ENCODE results near the gene MBD3L3. TPM values are rescaled to one million over a fixed set of nuclear protein-coding genes. Genes with fewer than 3 reads are reported as not detected.
"Not testable (repeated sequence)": the region's sequence is repeated elsewhere in the genome, so short reads cannot be mapped to it uniquely, and the experiment has no call there.

Gene MBD3L3
- total RNA-seq, 3 donors from 2014 or later (not counting 1 experiment from before 2014, with no cell fraction given), result not detected

GRCh38 chr19:7055679-7056078, 2.8 kb downstream of the MBD3L3 start:
- intact Hi-C loops (cut with micrococcal nuclease); H3K27ac ChIP-seq (ENCODE audit: low read length); H3K4me1 Mint-ChIP-seq; H3K9me3 Mint-ChIP-seq; H3K27me3 Mint-ChIP-seq (ENCODE audit: low read depth in 2 of 2); H3K4me1 ChIP-seq (ENCODE audit: control insufficient read depth, insufficient read depth, low read length); H3K36me3 Mint-ChIP-seq; ATAC-seq; H3K27me3 ChIP-seq (ENCODE audit: control insufficient read depth, insufficient read depth, low read length); H3K4me3 Mint-ChIP-seq; H3K36me3 ChIP-seq (ENCODE audit: control insufficient read depth, insufficient read depth, low read length); H3K27ac Mint-ChIP-seq; H3K9me3 ChIP-seq (ENCODE audit: control insufficient read depth, insufficient read depth, low read length); H3K4me3 ChIP-seq (ENCODE audit: low read length); DNase-seq: not testable (repeated sequence)
- 93% methylated on average over 4 of the region's 14 CpGs for WGBS (ENCODE audit: insufficient coverage)

DNA sequence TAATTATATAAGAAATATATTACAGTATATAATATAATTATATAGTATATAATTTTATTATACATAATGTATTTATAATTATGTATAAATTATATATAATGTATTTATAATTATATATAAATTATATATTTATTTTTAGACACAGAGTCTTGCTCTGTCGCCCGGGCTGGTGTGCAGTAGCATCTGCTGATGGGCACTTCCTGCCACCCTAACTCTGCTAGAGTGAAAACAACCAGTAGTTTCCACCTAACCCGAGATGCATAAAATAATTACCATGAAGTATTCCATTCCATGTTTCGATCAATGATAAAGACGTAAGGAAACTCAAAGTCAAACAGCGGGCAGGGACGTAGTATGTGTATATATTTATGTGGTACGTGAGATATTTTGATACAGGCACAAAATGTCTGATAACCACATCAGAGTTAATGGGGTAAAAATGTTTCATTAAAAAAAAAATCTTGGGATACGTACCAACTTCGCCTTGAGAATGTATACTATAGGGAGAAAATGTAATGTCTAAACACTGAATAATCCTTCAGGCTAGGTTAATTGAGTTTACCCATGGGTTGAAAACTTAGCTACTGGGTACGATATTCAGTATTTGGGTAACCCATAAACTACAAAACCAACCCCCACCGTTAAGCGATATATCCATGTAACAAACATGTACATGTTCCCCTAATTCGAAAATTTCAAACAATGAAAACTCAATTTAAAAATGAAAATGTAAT, 3.7 kb downstream of the MBD3L3 start:
- H3K27ac ChIP-seq (ENCODE audit: low read length); H3K27me3 ChIP-seq (ENCODE audit: control insufficient read depth, insufficient read depth, low read length); H3K36me3 Mint-ChIP-seq; H3K4me1 ChIP-seq (ENCODE audit: control insufficient read depth, insufficient read depth, low read length); H3K27me3 Mint-ChIP-seq (ENCODE audit: low read depth in 2 of 2); H3K36me3 ChIP-seq (ENCODE audit: control insufficient read depth, insufficient read depth, low read length); ATAC-seq; H3K4me3 ChIP-seq (ENCODE audit: low read length); H3K9me3 ChIP-seq (ENCODE audit: control insufficient read depth, insufficient read depth, low read length); H3K4me1 Mint-ChIP-seq; intact Hi-C loops (cut with micrococcal nuclease); H3K9me3 Mint-ChIP-seq; H3K4me3 Mint-ChIP-seq; DNase-seq; H3K27ac Mint-ChIP-seq: not testable (repeated sequence)
- 96% methylated on average over 5 of the region's 14 CpGs for WGBS (ENCODE audit: insufficient coverage)

- ATAC-seq; H3K36me3 ChIP-seq (ENCODE audit: control insufficient read depth, insufficient read depth, low read length); H3K27me3 Mint-ChIP-seq (ENCODE audit: low read depth in 2 of 2); H3K9me3 ChIP-seq (ENCODE audit: control insufficient read depth, insufficient read depth, low read length); H3K9me3 Mint-ChIP-seq; H3K27ac Mint-ChIP-seq; H3K27me3 ChIP-seq (ENCODE audit: control insufficient read depth, insufficient read depth, low read length); H3K4me1 ChIP-seq (ENCODE audit: control insufficient read depth, insufficient read depth, low read length); H3K4me3 Mint-ChIP-seq; H3K4me3 ChIP-seq (ENCODE audit: low read length); H3K4me1 Mint-ChIP-seq; H3K27ac ChIP-seq (ENCODE audit: low read length); H3K36me3 Mint-ChIP-seq; DNase-seq; intact Hi-C loops (cut with micrococcal nuclease): not testable (repeated sequence)
- 100% methylated on average over 3 of the region's 7 CpGs for WGBS (ENCODE audit: insufficient coverage)
These were observed 5.6 kb downstream of the MBD3L3 start for GRCh38 chr19:7052896-7053295.

GRCh38 chr19:7051421-7051820, 7.1 kb downstream of the MBD3L3 start:
- H3K27me3 Mint-ChIP-seq (ENCODE audit: low read depth in 2 of 2); DNase-seq; ATAC-seq; H3K27ac ChIP-seq (ENCODE audit: low read length); H3K36me3 ChIP-seq (ENCODE audit: control insufficient read depth, insufficient read depth, low read length); H3K9me3 ChIP-seq (ENCODE audit: control insufficient read depth, insufficient read depth, low read length); intact Hi-C loops (cut with micrococcal nuclease); H3K27me3 ChIP-seq (ENCODE audit: control insufficient read depth, insufficient read depth, low read length); H3K27ac Mint-ChIP-seq; H3K36me3 Mint-ChIP-seq; H3K4me3 Mint-ChIP-seq; H3K4me1 ChIP-seq (ENCODE audit: control insufficient read depth, insufficient read depth, low read length); H3K4me3 ChIP-seq (ENCODE audit: low read length); H3K9me3 Mint-ChIP-seq; H3K4me1 Mint-ChIP-seq: not testable (repeated sequence)
- 100% methylated on average over 1 of the region's 5 CpGs for WGBS (ENCODE audit: insufficient coverage)

DNA sequence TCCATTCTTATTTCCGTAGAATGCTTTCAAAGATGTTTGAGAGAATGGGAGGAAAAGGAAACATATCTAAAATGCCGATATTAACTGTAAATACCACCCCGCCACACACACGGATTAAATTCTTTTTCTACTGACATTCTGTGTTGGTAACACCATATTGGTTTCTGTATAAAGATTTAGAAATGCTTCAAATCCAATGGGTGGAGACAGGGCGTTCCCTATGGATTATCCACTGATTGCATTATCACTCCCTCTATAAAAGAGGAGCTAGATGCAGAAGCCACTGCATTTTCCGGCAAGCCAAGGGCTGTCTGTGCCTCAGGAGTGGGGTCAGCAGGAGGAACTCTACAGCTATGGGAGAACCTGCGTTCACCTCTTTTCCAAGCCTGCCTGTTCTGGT, 9.5 kb downstream of the MBD3L3 start, which contains the start of gene MBD3L2:
Gene MBD3L2, plus strand, starts transcription at position 301 of the 400 bp plus-strand sequence. Its CDS starts 53 bp downstream, at position 354.
- H3K36me3 Mint-ChIP-seq; intact Hi-C loops (cut with micrococcal nuclease); H3K27me3 Mint-ChIP-seq (ENCODE audit: low read depth in 2 of 2); H3K4me1 Mint-ChIP-seq; H3K9me3 ChIP-seq (ENCODE audit: control insufficient read depth, insufficient read depth, low read length); ATAC-seq; H3K36me3 ChIP-seq (ENCODE audit: control insufficient read depth, insufficient read depth, low read length); H3K27ac Mint-ChIP-seq; H3K4me3 ChIP-seq (ENCODE audit: low read length); H3K27ac ChIP-seq (ENCODE audit: low read length); DNase-seq; H3K4me1 ChIP-seq (ENCODE audit: control insufficient read depth, insufficient read depth, low read length); H3K4me3 Mint-ChIP-seq; H3K27me3 ChIP-seq (ENCODE audit: control insufficient read depth, insufficient read depth, low read length); H3K9me3 Mint-ChIP-seq: not testable (repeated sequence)
- WGBS (ENCODE audit: insufficient coverage), result no CpG with 5 or more reads among the region's 7 CpGs

DNA sequence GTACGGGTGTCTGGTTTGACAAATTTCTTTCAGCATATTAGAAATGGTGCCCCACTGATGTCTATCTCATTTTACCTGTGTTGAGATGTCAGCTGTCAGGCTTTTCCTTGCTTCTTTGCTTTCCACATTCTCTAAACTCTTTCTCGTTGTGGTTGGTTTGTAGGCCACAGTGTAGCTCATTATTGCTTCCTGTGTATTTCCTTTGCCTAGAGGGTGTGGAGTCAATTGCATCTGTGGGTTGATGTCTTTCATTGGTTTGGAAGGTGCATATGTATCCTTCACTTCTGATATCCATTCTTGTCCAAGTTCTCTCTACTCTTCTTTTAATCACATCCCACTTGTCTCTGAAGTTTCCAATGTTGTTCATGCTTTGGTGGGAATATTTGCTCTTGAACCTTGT, 16.9 kb downstream of the MBD3L3 start:
- H3K36me3 ChIP-seq (ENCODE audit: control insufficient read depth, insufficient read depth, low read length); DNase-seq; H3K9me3 ChIP-seq (ENCODE audit: control insufficient read depth, insufficient read depth, low read length); H3K27me3 Mint-ChIP-seq (ENCODE audit: low read depth in 2 of 2); H3K4me1 ChIP-seq (ENCODE audit: control insufficient read depth, insufficient read depth, low read length); H3K27ac Mint-ChIP-seq; H3K36me3 Mint-ChIP-seq; H3K4me3 Mint-ChIP-seq; H3K9me3 Mint-ChIP-seq; H3K4me1 Mint-ChIP-seq; H3K27ac ChIP-seq (ENCODE audit: low read length); intact Hi-C loops (cut with micrococcal nuclease); ATAC-seq; H3K27me3 ChIP-seq (ENCODE audit: control insufficient read depth, insufficient read depth, low read length); H3K4me3 ChIP-seq (ENCODE audit: low read length): not testable (repeated sequence)
- no CpG with 5 or more reads among the region's 2 CpGs for WGBS (ENCODE audit: insufficient coverage)

DNA sequence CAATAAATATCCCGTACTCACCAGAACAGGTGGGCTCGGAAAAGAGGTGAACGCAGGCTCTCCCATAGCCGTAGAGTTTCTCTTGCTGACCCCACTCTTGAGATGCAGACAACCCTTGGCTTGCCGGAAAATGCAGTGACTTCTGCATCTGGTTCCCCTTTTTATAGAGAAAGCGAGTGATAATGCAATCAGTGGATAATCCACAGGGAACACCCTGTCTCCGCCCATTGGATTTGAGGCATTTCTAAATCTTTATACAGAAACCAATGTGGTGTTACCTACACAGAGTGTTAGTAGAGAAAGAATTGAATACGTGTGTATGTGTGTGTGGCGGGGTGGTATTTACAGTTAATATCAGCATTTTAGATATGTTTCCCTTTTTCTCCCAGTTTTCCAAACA, 18.4 kb downstream of the MBD3L3 start, which contains the start of gene MBD3L4:
Gene MBD3L4, minus strand, starts transcription at position 101 of the 400 bp plus-strand sequence. Its CDS starts 35 bp downstream, at position 66.
- H3K4me3 Mint-ChIP-seq; H3K9me3 ChIP-seq (ENCODE audit: control insufficient read depth, insufficient read depth, low read length); H3K4me1 Mint-ChIP-seq; H3K36me3 ChIP-seq (ENCODE audit: control insufficient read depth, insufficient read depth, low read length); H3K27me3 Mint-ChIP-seq (ENCODE audit: low read depth in 2 of 2); H3K4me3 ChIP-seq (ENCODE audit: low read length); H3K4me1 ChIP-seq (ENCODE audit: control insufficient read depth, insufficient read depth, low read length); H3K27me3 ChIP-seq (ENCODE audit: control insufficient read depth, insufficient read depth, low read length); H3K27ac Mint-ChIP-seq; H3K9me3 Mint-ChIP-seq; H3K36me3 Mint-ChIP-seq; DNase-seq; ATAC-seq; intact Hi-C loops (cut with micrococcal nuclease); H3K27ac ChIP-seq (ENCODE audit: low read length): not testable (repeated sequence)
- no CpG with 5 or more reads among the region's 9 CpGs for WGBS (ENCODE audit: insufficient coverage)

- H3K27me3 Mint-ChIP-seq (ENCODE audit: low read depth in 2 of 2); H3K4me1 ChIP-seq (ENCODE audit: control insufficient read depth, insufficient read depth, low read length); H3K27ac Mint-ChIP-seq; H3K27me3 ChIP-seq (ENCODE audit: control insufficient read depth, insufficient read depth, low read length); H3K4me1 Mint-ChIP-seq; H3K27ac ChIP-seq (ENCODE audit: low read length); ATAC-seq; H3K36me3 ChIP-seq (ENCODE audit: control insufficient read depth, insufficient read depth, low read length); H3K4me3 ChIP-seq (ENCODE audit: low read length); H3K9me3 ChIP-seq (ENCODE audit: control insufficient read depth, insufficient read depth, low read length); H3K4me3 Mint-ChIP-seq; H3K36me3 Mint-ChIP-seq; intact Hi-C loops (cut with micrococcal nuclease); DNase-seq; H3K9me3 Mint-ChIP-seq: not testable (repeated sequence)
- no CpG with 5 or more reads among the region's 9 CpGs for WGBS (ENCODE audit: insufficient coverage)
These were observed 28.2 kb downstream of the MBD3L3 start, which contains the start of gene MBD3L5 for GRCh38 chr19:7030278-7030677. TSS of gene MBD3L5 (plus strand) at chr19:7030578. CDS start at chr19:7030612, 34 bp downstream.
